Measurements from ENCODE around the gene CHCHD6.

Gene CHCHD6

DNA sequence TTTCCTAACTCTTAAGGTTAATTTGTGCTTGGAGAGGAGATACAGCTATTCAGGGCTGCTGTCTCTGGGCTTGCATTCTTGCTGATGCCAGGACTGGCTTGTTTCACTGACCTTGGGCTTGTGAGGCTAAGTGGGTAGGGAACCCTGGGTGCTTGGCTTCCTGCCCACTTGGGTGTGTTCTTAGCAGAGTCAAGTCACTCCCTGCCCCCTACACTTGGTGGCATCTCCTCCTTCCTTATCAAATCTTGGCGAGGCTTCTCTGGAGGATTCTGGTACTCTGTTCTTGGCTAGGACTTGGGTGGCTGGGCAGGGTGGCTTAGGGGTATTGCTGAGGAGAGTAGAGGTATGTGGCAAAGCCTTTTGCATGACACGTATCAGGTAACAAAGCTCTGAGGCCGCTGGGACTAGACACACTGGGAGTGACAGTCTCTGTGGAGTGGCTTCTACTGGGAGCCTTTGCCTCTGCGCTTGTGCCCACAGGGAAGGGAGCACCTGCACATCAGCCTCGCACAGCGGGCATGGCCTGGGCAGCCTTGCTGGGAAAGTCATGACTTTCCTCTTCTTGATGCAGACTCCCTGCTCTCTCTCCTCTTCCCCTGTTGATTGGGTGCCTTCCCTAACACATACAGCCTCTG is 41.8 kb downstream of the CHCHD6 start:
- DNase-seq, result no peak

DNA sequence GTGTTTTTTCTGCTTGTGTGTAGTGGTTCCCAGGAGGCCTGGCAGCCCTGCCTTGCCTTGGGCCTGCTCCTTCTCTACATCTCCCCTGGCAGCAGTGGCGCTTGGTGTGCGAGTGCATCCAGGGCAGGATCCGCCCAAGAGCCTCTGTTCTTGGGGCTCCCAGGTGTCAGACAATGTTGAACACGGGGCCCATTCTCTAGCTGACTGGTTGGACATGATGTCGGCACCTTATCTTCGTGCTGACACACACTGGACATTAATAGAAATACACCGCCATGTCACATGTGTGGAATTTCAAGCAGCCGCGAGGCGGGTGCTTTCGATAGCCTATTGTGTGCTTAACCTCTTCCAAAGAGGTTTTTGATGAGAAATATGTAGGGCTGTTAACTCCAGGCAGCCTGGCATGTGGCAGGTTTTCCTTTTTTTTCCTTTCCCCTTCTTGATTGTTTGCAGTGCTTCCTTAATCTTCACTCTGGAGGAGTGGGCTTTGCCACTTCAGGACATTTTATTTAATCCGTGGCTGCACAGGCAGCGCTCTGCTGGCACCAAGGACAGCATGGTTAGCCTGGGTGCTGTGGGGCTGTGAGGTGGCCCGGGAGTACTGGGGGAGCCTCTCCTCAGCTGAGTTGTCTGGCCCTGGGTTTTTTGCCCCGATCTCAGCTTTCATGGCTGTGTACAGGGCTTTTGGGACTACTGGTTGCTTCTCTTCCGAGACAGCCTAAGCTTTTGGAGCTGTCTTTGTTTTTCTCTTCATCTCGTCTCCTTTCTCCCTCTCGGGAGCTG is 42.5 kb downstream of the CHCHD6 start:
- no peak for DNase-seq

DNA sequence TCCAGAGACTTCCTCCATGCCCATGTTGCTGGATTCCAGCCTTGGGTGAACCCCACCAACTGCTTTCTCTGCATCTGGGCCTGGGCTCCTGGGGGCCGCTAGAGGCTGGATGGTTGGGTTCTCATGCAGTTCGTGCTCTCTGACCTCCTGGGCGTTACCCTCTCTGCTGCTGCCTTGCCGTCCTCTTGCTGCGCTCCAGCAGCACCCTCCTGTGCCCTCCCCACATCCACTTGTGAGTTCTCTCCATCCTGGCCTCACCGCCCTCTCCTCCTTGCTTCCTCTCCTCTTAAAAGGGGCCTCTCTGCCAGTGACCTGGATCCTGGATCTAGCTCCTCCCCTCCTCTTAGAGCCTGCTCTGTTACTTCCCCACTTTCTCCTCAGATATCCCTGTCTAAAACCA is 43.7 kb downstream of the CHCHD6 start:
- no peak for DNase-seq

DNA sequence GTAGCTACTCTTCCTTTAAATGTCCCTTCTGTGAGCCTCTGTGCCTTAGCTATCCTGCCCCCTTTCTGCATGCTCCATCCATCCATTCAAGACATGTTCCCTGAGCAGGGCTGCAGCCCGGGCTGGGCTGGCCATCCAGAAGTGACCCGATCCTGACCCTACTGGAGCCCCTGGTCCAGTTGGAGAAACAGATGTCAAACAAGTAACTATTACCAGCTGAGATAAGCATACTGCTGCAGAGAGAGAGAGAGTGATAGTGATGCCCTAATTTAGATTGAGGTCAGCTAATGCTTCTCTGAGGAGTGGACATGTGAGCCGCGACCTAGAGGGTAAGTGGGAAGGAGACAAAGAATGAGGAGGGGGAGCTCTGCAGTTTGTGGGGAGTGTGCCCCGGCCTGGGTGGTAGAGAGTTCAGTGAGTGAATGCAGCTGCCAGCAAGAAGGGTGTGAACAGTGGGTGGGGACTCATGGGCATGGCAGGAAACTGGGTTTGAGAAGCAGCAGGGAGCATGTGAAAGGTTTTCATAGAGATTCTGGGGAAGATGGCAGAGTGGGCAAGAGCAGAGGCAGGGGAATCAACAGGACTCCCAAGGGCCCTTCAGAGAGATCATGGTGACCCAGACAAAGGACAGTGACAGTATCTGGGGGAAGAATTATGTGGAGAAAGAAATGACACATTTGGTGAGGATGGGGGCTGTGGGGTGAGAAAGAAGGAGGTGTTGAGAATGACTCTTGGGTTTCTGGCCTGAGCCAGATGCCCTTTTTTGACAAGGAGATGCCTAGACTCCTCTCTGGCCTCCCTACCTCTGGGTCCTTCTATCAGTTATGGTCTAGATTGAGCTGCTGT is 44.9 kb downstream of the CHCHD6 start:
- no peak for DNase-seq

DNA sequence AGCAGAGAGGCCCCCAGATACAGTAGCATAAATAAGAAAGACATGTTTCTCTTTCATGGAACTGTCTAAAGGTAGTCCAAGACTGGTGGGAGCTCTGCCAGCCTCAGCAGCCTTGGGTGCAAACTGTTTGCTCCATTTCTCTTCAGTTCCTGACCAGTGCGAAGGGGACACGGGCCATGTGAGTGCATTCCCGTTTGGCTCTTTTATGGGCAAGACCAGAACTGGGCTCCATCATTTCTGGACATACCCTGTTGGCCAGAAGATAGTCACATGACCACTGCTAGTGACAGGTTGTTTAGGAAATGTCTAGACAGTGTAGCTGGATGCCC is 45.5 kb downstream of the CHCHD6 start:
- no peak for DNase-seq

DNA sequence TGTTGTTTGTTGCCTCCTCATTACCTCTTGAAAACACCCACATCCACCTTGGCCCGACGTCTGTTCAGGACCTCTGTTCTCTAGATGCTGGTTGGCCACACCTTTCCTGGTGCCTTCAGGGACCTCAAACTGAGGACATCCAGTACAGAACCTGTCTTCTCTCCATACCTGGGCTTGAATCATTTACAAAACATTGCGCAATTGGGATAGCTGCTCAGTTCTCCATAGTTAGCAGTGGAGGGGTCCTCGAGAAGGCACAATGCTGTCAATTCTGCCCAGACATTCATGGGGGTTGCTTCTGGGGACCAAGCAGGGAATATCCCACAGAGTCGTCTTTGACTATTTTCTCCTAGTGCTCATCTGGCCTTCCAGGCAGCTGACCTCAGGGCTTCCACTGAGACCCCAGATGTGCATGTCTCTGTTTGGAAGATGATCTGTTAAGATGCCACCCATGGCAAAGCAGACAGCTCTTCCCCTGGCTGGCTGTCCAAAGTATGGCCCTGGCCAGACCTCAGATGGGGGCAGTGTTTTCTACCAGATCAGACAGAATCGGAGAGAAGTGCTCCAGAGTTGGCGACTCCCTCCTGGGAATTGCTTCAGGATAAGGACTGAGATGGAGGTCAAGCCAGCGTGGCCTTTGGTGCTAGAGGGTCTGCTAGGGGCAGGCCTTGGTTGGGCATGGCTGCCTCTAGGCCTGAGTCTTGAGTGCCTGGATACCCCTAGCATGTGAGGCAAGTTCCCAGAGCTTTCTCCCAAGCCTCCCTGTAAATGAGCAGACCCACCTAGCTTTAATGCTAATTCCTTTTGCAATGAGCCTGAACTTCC is 46.1 kb downstream of the CHCHD6 start:
- no peak for DNase-seq

DNA sequence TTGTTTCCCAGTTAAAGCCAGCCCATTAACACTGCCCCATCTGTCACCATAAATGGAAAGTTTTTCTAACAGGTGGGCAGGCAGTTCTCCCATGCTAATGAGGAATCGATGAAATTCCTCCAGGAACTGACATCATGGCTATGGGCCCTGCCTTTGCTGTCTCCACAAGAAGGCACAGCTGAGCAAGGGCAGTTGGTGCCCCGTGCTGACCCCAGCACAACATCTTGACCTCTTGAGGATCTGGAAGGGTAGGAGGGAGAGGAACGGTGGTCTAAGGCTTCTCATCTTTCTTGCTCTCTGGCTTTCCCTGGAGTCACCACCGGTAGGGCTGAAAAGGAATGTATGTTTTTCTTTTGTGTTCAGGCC is 46.7 kb downstream of the CHCHD6 start:
- DNase-seq, result peak; percentile 6

DNA sequence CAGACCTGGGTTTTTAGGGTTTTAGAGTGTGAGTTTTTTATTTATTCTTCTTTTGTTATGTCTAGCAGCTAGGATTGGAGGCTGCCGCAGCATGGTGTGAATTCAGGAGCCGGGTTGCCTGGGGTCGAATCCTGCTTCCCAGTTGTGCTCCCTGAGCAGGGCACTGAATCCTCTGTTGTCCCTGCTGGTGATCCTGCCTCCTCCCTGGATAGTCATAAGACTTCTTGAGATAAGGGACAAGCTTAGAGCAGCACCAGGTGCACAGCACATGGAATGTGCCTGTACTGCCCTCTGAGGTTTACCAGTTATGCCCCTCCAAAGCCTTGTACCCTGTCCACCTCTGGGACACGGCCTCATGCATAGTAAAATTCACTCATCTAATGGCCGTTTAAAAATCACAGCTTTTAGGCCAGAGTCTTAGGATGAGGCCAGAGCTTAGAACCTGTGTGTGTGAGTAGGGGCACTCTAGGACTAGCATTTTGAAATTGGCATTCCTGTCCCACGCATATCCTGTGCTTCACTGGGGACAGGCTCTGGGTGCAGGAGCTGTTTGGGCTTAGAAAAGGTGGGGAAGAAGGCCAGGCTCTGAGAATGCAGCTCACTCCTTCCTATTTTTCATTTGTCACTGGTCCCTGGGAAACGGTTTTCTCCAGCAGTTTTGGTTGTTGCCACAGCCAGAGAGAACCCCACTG is 47.7 kb downstream of the CHCHD6 start:
- DNase-seq, result no peak

DNA sequence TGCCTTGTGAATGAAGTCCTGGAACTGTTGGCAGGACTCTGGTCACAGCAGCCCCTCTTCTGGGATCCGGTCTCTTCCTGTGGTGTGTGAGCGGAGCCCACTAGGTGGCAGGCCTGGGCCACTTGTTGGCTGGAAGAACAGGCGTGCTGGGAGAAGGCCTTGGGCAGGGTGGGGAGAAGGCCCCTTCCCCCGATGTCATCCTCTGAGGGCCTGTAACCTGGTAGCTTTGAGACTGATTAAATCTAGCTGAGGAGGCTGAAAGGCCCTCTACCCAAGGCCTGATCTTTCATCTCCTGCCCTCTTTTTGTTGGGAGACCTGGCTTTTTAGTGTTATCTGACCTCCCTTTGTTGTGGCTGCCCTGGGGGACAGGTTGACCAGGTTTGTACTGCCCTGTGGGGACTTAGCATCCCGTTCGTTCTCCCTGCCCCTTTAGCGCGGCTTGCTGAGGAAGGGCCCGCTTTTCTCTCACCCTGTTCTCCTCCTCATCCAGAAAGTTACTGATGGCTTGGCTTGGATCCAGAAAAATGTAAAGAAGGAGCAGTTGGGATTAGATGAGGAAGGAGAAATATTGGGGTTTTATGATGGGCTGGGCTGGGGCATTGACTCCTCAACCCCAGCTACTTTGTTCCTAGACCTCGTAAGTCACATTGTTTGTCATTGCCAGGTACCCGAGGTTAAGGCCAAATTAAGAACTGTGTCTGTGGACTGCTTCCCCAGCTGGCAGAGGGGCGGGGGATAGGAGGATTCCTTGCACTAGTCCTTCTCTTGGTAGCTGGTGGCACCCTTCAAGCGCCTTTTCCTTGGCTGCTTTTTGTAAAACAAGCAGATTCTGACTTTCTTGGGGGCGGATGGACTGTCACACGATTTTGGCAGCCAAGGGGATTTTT is 48.5 kb downstream of the CHCHD6 start:
- peak; percentile 71 for DNase-seq

DNA sequence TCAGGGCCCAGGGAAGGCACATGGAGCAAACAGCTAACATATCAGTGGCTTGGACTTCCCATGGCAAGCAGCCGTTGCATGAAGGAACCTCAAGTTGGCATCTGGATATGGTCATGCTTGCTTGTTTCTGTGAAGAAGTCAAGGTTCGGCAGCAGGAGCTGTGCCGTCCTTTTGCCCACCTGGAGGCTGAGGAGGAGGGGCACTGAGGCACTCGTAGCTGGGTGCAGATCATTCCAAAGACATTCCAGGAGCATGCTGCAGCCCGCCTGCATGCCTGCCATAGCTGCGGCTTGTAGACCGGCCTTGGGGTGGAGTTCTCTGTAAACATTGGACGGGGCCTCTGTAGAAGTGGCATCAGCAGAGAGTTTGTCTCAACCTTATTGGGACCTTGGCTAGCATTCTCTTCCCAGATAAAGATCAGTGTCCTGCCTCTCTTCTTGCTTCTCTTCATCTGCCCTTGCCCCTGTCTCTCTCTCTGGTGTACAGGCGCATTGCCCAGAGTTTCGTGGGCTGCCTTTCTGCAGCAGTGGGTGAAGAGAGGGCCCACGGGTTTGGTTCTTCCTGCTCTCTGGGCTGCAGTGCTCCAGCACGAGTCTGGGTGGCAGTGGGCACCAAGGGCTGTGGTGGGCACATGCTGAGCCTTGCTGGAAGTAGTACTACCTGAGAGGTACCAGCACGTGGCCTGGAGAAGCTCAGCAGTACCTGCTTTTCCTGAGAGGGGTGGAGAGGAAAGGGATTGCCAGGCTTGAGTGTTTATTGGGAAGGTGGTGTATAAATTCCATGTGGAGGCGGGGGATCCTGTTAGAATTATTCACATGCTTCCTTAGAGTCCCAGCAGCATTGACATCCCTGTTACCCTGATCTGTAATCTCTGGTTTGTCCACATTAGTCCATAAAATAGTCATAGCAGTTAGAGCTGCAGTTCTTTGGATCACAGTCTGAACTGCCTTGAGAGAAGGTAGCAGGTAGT is 49.4 kb downstream of the CHCHD6 start:
- DNase-seq, result no peak

DNA sequence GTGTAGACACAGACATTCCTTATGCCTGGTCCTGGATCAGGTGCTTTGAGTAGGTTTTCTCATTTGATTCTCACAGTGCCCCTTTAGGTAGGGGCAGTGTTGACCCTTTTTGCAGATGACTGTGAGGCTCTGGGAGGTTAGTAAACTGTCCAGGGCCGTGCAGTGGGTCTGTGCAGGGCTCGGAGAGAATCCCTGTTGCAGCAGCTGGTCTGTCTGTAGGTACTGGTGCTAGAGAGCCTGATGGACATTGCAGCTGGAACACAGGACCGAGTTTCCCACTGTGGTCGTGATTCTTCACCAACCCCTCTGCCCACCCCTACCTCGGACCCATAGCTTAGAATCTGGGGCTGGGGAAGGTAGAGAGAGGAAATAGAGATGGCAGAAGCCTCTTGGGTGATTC is 51.8 kb downstream of the CHCHD6 start:
- no peak for DNase-seq

DNA sequence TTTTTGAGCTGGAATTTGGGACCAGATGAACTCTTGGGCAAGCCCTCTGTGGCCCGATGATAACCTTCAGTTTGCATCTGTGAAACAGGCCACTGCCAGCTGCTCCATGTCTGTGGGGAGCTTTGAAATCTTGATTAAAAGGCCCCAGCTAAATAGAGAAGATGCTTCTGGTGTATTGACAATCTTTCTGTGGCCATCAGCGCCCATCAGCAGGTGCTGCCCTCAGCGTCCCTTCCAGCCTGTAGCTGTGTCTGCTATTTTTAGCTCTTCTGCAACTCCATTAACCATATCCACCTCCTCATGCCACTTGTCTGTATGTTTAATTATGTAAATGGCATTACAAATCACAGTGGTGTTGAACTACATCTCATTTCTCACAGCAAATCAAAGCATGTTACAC is 54.0 kb downstream of the CHCHD6 start:
- no peak for DNase-seq

DNA sequence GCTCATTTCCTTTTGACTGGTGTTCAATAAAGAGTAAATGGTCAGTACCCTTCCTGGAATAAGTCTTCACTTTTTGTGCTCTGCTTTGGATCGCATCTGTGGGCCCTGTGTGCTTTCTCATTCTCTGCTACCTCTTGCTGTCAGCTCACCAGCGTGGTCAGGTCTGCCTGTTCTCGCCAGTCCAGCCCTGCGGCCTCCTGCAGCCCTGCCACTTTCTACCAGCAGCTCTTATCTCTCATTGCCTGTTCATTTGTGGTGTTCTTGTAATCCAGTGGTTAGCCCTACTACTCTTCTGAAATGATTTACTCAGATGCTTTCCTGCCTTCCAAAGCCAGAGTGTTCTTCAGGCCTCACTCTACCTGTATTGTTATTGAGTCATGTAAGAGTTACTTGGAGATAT is 54.8 kb downstream of the CHCHD6 start:
- DNase-seq, result no peak

DNA sequence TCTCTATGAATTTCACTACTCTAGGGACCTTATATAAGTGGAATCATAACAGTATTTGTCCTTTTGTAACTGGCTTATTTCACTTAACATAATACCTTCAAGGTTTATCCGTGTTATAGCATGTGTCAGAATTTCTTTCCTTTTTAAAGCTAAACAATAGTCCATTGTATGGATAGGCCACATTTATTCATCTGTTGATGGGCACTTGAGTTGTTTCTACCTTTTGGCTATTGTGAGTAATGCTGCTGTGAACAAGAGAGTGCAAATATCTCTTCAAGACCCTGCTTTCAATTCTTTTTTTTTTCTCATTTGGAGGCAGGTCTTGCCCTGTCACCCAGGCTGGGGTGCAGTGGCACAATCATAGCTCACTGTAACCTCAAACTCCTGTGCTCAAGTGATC is 56.5 kb downstream of the CHCHD6 start:
- DNase-seq, result no peak

DNA sequence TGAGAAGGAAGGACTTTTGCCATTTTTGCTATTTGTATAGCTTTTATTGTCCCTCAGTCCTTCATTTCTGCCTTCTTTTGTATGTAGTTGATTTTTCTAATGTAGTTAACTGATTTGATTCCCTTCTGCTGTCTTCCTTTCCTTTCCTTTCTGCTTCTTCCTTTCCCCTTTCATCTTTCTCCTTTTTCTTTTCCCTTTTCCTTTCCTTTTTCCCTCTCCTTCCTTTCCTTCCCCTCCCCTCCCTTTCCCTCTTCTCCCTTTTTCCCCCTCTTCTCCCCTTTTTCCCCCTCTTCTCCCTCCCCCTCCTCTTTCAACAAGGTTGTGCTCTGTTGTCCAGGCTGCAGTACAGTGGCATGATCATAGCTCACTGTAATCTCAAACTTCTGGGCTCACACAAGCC is 59.0 kb downstream of the CHCHD6 start:
- DNase-seq, result no peak

DNA sequence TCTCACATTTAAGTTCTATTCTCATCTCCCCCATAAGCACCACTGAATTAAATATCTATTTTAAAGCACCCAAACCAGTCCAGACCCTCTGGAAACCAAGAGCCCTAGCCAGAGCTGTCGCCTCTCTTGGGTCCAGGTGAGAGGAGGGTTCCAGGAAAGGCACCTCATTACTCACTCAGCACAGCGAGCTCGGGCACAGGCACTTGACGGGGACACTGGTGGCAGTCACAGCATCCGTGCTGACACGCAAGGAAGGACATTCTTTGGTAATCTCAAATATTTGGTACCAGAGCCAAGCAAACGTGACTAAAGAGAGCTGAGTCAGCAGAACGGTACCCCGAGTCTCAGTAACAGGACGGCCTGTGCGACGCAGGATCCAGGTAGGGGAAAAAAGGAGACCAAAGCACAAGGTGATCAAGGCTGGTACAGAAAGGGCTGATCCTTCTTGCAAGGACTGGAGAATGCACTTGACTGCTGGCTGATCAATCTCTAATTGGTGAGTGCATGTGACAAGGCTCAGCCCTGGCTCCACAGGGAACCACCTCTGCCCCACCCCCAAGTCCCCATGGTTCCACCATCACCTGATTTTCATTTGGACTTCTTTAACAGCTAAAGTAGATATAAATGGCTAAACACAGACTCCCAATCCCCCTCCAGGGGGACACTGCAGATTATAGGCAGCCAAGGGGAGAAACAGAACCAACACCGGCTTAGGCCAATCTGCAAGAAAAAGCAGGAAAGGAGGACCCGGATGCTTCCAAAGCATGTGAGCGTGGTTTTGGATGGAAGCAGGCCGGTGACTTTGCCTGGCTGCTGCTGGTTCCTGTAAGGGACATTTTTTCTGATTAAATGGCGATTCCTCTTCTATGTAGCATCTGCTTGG is 61.4 kb downstream of the CHCHD6 start:
- DNase-seq, result no peak

DNA sequence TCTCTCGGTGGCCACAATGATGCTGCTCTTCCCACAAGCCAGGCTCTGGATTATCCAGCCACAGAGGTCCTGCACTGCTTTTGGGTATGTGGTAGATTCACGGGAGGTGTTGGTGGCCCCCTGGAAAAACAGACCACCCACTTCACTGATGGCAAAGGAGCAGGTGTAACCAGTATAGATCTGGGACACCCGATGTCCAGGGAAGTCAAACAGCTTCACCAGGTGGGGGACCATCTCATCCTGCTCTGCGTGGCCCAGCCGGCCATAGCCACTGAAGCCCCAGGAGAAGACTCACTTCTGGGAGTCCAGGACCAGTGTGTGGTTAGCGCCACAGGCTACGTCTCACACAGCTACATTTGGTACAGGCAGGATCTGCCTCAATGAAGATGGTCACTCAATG is 62.6 kb downstream of the CHCHD6 start:
- DNase-seq, result no peak

DNA sequence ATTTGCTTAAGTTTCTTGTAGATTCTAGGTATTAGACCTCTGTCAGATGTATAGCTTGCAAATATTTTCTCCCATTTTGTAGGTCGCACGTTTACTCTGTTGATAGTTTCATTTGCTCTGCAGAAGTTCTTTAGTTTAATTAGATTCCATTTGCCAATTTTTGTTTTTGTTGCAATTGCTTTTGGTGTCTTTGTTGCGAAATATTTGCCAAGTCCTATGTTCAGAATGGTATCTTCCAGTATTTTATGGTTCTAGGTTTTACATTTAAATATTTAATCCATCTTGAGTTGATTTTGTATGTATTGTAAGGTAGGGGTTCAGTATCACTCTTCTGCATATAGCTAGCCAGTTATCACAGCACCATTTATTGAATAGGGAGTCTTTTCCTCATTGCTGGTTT is 64.9 kb downstream of the CHCHD6 start:
- no peak for DNase-seq

DNA sequence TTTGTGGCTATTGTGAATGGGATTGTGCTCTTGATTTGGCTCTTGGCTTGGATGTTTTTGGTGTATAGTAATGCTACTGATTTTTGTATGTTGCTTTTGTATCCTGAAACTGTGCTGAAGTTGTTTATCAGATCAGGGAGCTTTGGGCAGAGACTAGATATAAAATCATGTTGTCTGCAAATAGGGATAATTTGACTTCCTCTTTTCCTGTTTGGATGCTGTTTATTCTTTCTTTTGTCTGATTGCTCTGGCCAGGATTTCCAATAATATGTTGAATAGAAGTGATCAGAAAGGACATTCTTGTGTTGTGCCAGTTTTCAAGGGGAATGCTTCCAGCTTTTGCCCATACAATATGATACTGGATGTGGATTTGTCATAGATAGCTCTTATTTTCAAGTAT is 66.1 kb downstream of the CHCHD6 start:
- no peak for DNase-seq

Measured in inflammatory macrophage treated with lipopolysaccharide for 4 hours (primary cell).